ENCODE results near the gene PPP1R36.
"Not testable (repeated sequence)": the region's sequence is repeated elsewhere in the genome, so short reads cannot be mapped to it uniquely, and the experiment has no call there.

Gene PPP1R36

DNA sequence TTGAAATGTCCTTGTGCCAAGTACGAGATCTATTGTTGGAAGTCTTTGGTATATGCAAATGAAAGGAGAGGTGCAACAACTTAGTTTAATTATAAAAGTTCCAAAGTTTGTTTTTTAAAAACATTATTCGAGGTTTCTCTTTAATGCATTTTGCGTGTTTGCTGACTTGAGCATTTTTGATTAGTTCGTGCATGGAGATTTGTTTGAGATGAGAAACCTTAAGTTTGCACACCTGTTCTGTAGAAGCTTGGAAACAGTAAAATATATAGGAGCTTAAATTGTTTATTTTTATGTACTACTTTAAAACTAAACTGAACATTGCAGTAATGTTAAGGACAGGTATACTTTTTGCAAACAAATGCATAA, 6.9 kb upstream of the PPP1R36 start:
- POLR2A ChIA-PET, result no interaction called here

DNA sequence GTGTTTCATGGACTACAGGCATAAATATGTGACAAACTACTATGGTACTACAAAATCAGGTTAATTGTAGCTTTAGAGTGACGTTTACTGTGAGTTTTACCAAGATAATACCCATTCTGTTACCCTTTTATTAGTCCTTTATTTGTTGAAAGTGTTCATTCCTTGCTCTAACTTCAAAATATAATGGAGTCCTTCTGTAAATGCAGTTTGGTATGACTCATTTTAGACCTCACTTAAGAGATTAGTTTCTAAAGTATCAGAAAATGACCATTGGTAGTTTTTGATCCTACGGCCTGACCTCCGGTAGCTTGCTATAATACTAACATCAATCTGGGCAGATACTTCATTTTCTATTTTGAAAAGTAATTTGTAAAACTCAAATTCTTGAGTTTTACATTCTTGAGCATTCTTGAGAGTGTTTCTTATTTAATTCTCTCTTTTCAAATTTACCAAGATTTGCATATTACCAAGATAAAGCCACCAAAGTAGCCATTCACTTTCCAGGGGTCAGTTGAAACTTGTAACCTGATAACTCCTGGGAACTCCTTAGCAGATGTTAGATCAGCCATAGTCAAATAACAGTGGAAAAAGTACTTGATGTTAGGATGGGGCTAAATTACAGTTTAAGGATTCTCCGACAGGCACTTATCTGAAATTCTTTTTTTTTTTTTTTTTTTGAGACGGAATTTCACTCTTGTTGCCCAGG, 5.0 kb upstream of the PPP1R36 start:
- no peak for DNase-seq (ENCODE audit: extremely low spot score)
- ChIA-PET POLR2A (no interaction called here), CTCF (no interaction called here)
- TF ChIP-seq, protein P1, sequence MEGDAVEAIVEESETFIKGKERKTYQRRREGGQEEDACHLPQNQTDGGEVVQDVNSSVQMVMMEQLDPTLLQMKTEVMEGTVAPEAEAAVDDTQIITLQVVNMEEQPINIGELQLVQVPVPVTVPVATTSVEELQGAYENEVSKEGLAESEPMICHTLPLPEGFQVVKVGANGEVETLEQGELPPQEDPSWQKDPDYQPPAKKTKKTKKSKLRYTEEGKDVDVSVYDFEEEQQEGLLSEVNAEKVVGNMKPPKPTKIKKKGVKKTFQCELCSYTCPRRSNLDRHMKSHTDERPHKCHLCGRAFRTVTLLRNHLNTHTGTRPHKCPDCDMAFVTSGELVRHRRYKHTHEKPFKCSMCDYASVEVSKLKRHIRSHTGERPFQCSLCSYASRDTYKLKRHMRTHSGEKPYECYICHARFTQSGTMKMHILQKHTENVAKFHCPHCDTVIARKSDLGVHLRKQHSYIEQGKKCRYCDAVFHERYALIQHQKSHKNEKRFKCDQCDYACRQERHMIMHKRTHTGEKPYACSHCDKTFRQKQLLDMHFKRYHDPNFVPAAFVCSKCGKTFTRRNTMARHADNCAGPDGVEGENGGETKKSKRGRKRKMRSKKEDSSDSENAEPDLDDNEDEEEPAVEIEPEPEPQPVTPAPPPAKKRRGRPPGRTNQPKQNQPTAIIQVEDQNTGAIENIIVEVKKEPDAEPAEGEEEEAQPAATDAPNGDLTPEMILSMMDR (IDR thresholded peaks at IDR 0.05; ENCODE audit: control extremely low read depth, extremely low read depth, low read depth, missing control alignments), result no peak

More for the DNA sequence above, 6.9 kb upstream of the PPP1R36 start:
- TF ChIP-seq, protein P1 (IDR thresholded peaks at IDR 0.05; ENCODE audit: control extremely low read depth, extremely low read depth, low read depth, missing control alignments), result no peak
- CTCF ChIA-PET, result interaction anchor here (1.1 to 2.5 kb wide), 6 partner anchors 8 to 97 kb away, joined by 3 to 9 read pairs (median 4); no protein-coding TSS in a partner anchor
- DNase-seq (ENCODE audit: extremely low spot score), result no peak

DNA sequence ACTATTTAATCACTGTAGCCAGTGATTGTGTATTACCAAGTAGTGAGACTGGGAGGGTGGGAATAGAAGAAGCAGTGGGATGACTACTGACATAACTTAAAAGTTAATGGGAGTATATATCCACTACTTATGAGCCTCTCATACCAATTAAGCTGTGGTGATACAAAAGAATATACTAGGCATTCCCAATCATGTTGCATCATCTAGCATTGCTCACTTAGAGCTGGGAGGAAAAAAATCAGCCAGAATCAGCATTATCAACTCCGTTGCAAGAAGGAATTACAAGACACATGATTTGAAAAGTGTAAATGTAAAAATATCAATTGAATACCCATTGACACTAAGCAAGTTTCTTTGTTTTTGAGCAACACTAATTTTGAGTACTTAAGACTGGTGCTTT, 745 bp upstream of the PPP1R36 start:
- POLR2A ChIA-PET, result no interaction called here
- TF ChIP-seq, protein P1 (IDR thresholded peaks at IDR 0.05; ENCODE audit: control extremely low read depth, extremely low read depth, low read depth, missing control alignments), result no peak
- DNase-seq (ENCODE audit: extremely low spot score), result no peak
- CTCF ChIA-PET, result no interaction called here

DNA sequence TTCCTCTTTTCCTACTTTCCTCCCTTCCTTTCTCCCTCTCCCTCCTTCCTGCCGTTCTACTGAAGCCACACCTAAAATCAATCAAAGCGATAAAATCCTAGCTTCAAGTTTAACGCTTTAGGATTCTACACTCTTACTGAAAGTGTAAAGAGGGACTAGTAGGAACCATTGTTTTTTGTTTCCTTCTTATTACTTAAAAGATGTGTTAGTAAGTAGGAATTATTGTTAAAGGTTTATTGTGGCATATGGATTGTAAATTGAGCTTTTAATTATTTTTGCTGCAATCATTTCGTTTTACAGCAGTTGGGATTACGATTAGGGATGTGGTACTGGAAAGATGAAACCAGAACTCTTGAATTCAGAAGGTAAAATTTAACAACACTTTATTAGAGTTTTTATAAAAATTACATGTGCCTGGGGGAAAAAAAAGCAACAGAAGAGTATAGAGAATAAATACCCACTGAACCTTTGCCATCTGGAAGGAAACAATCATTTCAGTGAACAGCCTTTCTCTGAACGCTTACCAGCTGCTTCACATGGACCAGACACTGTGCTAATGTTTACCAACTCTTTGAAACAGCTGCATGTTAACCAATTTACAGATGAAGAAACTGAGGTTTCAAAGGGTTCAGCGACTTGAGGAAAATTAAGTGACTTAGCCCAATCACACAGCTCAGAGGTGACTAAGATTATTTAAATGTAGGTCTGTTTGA, 1.0 kb downstream of the PPP1R36 start:
- ChIA-PET CTCF (interaction anchor here (0.7 to 1.9 kb wide), 5 partner anchors 9 to 86 kb away, joined by 3 to 8 read pairs (median 3); partner anchors contain the start of gene HSPA2), POLR2A (interaction anchor here (1.3 kb wide), 1 partner anchor 10 kb away, joined by 3 read pairs; the partner anchor contains the start of gene HSPA2)
- no peak for DNase-seq (ENCODE audit: extremely low spot score)
- TF ChIP-seq, protein P1 (IDR thresholded peaks at IDR 0.05; ENCODE audit: control extremely low read depth, extremely low read depth, low read depth, missing control alignments), result no peak

DNA sequence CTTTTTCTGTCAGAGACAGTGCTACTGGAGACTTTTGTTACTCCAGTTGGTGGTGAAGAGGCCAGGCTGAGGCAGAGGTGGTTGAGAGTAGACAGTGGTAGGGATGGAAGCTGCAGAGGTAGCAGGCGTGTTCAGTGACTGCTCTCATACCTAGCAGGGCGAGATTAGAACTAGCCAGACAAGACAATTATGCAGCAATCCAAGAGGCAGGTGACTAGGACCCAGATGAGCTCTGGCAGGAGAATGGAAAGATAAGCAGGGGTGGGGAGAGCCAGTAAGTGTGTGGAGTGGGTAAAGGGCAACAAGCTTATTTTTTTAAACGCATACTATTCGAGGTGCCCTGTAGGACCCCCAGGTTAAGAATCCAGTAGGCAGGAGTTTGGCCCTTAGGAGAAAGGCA, 4.8 kb downstream of the PPP1R36 start:
- TF ChIP-seq, protein P1 (IDR thresholded peaks at IDR 0.05; ENCODE audit: control extremely low read depth, extremely low read depth, low read depth, missing control alignments), result no peak
- no peak for DNase-seq (ENCODE audit: extremely low spot score)
- CTCF ChIA-PET, result interaction anchor here (1.2 to 1.5 kb wide), 2 partner anchors 75 to 83 kb away, joined by 3 to 5 read pairs; no protein-coding TSS in a partner anchor
- POLR2A ChIA-PET, result no interaction called here

DNA sequence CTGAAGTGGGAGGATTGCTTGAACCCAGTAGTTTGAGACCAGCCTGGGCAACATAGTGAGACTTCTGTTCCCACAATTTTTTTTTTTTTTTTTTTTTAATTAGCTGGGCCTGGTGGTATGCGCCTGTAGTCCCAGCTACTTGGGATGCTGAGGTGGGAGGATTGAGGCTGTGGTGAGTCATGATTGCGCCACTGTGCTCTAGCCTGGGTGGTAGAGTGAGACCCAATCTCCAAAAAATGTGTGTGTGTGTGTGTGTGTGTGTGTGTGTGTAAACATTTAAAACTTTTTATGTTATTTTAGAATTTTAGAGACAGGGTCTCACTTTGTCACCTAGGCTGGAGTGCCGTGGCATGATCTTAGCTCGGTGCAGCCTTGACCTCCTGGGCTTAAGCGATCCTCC, 6.8 kb downstream of the PPP1R36 start:
- ChIA-PET POLR2A (no interaction called here), CTCF (interaction anchor here (0.7 kb wide), 1 partner anchor 13 kb away, joined by 5 read pairs; no protein-coding TSS in a partner anchor)
- TF ChIP-seq, protein P1 (IDR thresholded peaks at IDR 0.05; ENCODE audit: control extremely low read depth, extremely low read depth, low read depth, missing control alignments), result no peak
- DNase-seq (ENCODE audit: extremely low spot score), result no peak

DNA sequence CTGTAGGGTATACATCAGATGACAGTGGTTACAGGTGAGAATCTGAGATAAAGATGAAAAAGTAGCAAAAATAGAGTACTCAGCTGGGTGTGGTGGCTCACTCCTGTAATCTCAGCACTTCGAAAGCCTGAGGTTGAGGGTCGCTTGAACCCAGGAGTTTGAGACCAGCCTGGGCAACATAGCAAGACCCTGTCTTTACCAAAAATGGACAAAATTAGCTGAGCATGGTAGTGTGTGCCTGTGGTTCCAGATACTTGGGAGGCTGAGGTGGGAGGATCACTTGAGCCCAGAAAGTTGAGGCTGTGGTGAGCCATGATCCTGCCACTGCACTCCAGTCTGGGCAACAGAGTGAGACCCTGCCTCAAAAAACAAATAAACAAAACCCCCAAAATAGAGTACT, 8.5 kb downstream of the PPP1R36 start:
- POLR2A ChIA-PET; DNase-seq (ENCODE audit: extremely low spot score): not testable (repeated sequence)
- CTCF ChIA-PET, result interaction anchor here (1.5 kb wide), 1 partner anchor 78 kb away, joined by 6 read pairs; no protein-coding TSS in a partner anchor

Measured in GM10248 (cell line).